SK-N-SH (cell line): ENCODE measurements around the gene UBE2R2.

Source experiments
- CHD2 ChIP-seq: fragments of 150-350 bp; IDR thresholded peaks from 2 replicates; pipeline ENCODE4 v1.6.1; 2018; ENCODE audit warnings: low read length; ENCODE audit not compliant: partially characterized antibody
- ELF1 ChIP-seq: IDR thresholded peaks from 2 replicates; pipeline ENCODE4 v1.4.0; 2012
- EP300 ChIP-seq, 2 experiments: IDR thresholded peaks; 2 replicates each; pipeline versions ENCODE4 v1.4.0 to v1.6.1; 2012; ENCODE audit warnings: borderline replicate concordance in 1 of 2, low read depth in 1 of 2, low read length in 1 of 2
- GABPA ChIP-seq: IDR thresholded peaks from 2 replicates; pipeline ENCODE4 v1.4.0; 2012; ENCODE audit warnings: low read depth, mild to moderate bottlenecking
- JUND ChIP-seq: IDR thresholded peaks from 2 replicates; pipeline ENCODE4 v1.4.0; 2012
- POLR2AphosphoS5 ChIP-seq: IDR thresholded peaks from 2 replicates; pipeline ENCODE4 v1.6.1; 2012; ENCODE audit warnings: low read depth, low read length
- RAD21 ChIP-seq: IDR thresholded peaks from 2 replicates; pipeline ENCODE4 v1.6.1; 2012; ENCODE audit warnings: mild to moderate bottlenecking, low read length
- RCOR1 ChIP-seq: fragments of 150-350 bp; IDR thresholded peaks from 2 replicates; pipeline ENCODE4 v1.6.1; 2017; ENCODE audit warnings: antibody characterized with exemption, low read length
- SIN3A ChIP-seq: IDR thresholded peaks from 2 replicates; pipeline ENCODE4 v1.6.1; 2012; ENCODE audit warnings: low read depth, mild to moderate bottlenecking, low read length, moderate library complexity, borderline replicate concordance
- TF ChIP-seq, protein P1 (sequence below): fragments of 200-600 bp; sonication (generic); IDR thresholded peaks from 2 replicates; pipeline ENCODE4 v1.6.1; 2017; ENCODE audit warnings: antibody characterized with exemption, mild to moderate bottlenecking, moderate library complexity
- TF ChIP-seq, protein P2 (sequence below): IDR thresholded peaks from 2 replicates; pipeline ENCODE4; 2012
- TF ChIP-seq, protein P3 (sequence below): IDR thresholded peaks from 2 replicates; pipeline ENCODE4 v1.4.0; 2012; ENCODE audit warnings: low read depth, borderline replicate concordance
- TF ChIP-seq, protein P4 (sequence below): IDR thresholded peaks from 2 replicates; pipeline ENCODE4 v1.4.0; 2012; ENCODE audit warnings: low read depth

DNA sequence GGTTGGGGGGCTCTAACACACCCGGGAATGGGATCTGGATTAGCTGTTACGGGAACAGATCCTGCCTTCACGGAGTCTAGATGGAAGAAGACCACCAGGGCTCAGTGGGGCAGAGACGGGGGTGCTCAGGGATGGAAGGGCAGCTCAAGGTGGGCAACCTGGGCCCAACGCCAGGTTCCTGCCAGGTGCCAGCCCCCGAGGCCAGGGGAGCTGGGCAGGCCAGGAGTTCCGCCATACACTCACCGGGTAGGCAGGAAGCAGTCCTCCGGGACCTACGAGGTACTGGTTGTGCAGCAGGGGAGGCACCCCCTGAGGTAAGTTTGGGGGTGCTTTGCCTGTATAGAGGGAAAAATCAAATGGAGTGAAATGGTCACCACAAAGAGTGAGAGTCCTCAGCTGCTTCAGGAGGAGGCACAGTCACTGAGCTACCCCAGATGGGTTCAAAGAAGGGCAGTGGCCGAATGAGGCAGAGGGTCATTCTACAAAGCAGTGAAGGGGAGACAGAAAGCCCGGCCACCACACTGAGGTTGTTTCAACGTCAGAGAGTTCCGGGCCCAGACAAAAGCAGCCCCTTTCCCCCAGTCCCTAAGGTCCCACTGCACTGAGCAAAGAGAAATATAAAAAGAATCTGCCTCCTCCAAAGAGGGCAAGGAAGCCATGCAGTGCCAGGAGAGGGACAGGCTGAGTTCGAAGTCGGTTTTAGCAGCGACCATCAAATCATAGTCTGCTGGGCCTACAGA lies 110.0 kb downstream of the UBE2R2 start:
- TF ChIP-seq, protein P1, sequence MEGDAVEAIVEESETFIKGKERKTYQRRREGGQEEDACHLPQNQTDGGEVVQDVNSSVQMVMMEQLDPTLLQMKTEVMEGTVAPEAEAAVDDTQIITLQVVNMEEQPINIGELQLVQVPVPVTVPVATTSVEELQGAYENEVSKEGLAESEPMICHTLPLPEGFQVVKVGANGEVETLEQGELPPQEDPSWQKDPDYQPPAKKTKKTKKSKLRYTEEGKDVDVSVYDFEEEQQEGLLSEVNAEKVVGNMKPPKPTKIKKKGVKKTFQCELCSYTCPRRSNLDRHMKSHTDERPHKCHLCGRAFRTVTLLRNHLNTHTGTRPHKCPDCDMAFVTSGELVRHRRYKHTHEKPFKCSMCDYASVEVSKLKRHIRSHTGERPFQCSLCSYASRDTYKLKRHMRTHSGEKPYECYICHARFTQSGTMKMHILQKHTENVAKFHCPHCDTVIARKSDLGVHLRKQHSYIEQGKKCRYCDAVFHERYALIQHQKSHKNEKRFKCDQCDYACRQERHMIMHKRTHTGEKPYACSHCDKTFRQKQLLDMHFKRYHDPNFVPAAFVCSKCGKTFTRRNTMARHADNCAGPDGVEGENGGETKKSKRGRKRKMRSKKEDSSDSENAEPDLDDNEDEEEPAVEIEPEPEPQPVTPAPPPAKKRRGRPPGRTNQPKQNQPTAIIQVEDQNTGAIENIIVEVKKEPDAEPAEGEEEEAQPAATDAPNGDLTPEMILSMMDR, result no peak
- no peak for TF ChIP-seq JUND
- TF ChIP-seq POLR2AphosphoS5, result no peak
- TF ChIP-seq, protein P2, sequence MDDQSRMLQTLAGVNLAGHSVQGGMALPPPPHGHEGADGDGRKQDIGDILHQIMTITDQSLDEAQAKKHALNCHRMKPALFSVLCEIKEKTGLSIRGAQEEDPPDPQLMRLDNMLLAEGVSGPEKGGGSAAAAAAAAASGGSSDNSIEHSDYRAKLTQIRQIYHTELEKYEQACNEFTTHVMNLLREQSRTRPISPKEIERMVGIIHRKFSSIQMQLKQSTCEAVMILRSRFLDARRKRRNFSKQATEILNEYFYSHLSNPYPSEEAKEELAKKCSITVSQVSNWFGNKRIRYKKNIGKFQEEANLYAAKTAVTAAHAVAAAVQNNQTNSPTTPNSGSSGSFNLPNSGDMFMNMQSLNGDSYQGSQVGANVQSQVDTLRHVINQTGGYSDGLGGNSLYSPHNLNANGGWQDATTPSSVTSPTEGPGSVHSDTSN, result no peak
- no peak for TF ChIP-seq RCOR1
- TF ChIP-seq, protein P3, sequence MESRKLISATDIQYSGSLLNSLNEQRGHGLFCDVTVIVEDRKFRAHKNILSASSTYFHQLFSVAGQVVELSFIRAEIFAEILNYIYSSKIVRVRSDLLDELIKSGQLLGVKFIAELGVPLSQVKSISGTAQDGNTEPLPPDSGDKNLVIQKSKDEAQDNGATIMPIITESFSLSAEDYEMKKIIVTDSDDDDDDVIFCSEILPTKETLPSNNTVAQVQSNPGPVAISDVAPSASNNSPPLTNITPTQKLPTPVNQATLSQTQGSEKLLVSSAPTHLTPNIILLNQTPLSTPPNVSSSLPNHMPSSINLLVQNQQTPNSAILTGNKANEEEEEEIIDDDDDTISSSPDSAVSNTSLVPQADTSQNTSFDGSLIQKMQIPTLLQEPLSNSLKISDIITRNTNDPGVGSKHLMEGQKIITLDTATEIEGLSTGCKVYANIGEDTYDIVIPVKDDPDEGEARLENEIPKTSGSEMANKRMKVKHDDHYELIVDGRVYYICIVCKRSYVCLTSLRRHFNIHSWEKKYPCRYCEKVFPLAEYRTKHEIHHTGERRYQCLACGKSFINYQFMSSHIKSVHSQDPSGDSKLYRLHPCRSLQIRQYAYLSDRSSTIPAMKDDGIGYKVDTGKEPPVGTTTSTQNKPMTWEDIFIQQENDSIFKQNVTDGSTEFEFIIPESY, result no peak
- no peak for TF ChIP-seq SIN3A
- no peak for TF ChIP-seq RAD21
- TF ChIP-seq GABPA, result no peak
- no peak for TF ChIP-seq ELF1
- no peak for TF ChIP-seq EP300 (IDR thresholded peaks at IDR 0.05; ENCODE audit: borderline replicate concordance in 1 of 2, low read depth in 1 of 2, low read length in 1 of 2)
- no peak for TF ChIP-seq CHD2
- TF ChIP-seq, protein P4, sequence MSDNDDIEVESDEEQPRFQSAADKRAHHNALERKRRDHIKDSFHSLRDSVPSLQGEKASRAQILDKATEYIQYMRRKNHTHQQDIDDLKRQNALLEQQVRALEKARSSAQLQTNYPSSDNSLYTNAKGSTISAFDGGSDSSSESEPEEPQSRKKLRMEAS, result no peak
